Activated CD8-positive, alpha-beta T cell treated with anti-CD3 and anti-CD28 coated beads for 36 hours (primary cell): Measurements from ENCODE around the gene PTPRN2. TPM values are rescaled to one million over a fixed set of nuclear protein-coding genes. Genes with fewer than 3 reads are reported as not detected.

Experiments used
- ATAC-seq: fragments of 200-7000 bp; cut with Tn5 transposase; one replicate; pipeline ENCODE4 v1.10.0; 2021; ENCODE audit warnings: mild to moderate bottlenecking, moderate library complexity
- CTCF ChIA-PET: fragments of 350-600 bp; sonication (Branson Sonifier 250); formaldehyde crosslinking; loops from one replicate; lab custom pipeline; 2021; ENCODE audit warnings: antibody characterized with exemption; lab: Charles Lee
- POLR2A ChIA-PET: fragments of 350-600 bp; sonication (Branson Sonifier 250); formaldehyde crosslinking; loops from one replicate; lab custom pipeline; 2021; ENCODE audit warnings: antibody characterized with exemption; lab: Charles Lee
- DNase-seq: peaks from one replicate; pipeline ENCODE4 v3.0.0-alpha.2; 2020
- H3K27ac Mint-ChIP-seq: one replicate; pipeline ENCODE4 v1.8.0; 2021; ENCODE audit warnings: mild to moderate bottlenecking, mixed read lengths
- H3K27me3 Mint-ChIP-seq: one replicate; pipeline ENCODE4 v1.8.0; 2021; ENCODE audit warnings: mixed read lengths
- H3K36me3 Mint-ChIP-seq: one replicate; pipeline ENCODE4 v1.8.0; 2021; ENCODE audit warnings: low read depth, mixed read lengths
- H3K4me1 Mint-ChIP-seq: one replicate; pipeline ENCODE4 v1.8.0; 2021; ENCODE audit warnings: low read depth, mixed read lengths
- H3K4me3 Mint-ChIP-seq: one replicate; pipeline ENCODE4 v1.8.0; 2021; ENCODE audit warnings: mild to moderate bottlenecking, moderate library complexity, mixed read lengths
- H3K9me3 Mint-ChIP-seq: one replicate; pipeline ENCODE4 v1.8.0; 2021; ENCODE audit warnings: mixed read lengths
- intact Hi-C: fragments of 100-400 bp; cut with micrococcal nuclease; formaldehyde crosslinking; loops from one replicate; pipeline ENCODE4 v1.10.0; 2022
- total RNA-seq, 2 experiments: library from RNA; stranded (reverse); gene quantifications; one replicate each; pipeline ENCODE4 v1.2.3, GENCODE V29; 2021
- TF ChIP-seq, protein P1 (sequence below): fragments of 200-600 bp; IDR thresholded peaks from one replicate; pipeline ENCODE4 v1.8.0; 2022; ENCODE audit warnings: antibody characterized with exemption, mild to moderate bottlenecking

Gene PTPRN2
- total RNA-seq, 2 experiments from 2014 or later = 0.49 to 0.65 TPM

DNA sequence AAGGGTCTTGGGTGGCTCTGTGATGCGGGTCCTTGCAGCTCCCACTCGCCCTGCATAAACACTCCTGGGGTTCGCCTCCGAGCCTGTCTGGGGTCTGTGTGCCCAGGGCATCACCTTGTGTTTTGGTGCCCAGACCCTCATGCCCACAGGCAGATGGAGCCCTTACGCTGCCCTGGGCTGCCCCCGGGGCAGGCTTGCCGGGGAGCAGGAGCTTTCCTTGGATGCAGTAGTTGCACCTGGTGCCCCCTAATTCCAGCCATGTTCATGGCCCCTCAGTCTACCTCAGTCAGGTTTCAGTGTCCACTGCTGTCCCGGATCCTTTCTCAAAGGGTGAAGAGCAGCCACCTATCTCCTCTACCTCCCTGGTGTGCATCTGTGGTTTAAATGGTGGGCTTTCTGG lies 396.0 kb downstream of the PTPRN2 start:
- CTCF ChIA-PET = no interaction called here
- H3K4me3 Mint-ChIP-seq = no peak overlapping the region

DNA sequence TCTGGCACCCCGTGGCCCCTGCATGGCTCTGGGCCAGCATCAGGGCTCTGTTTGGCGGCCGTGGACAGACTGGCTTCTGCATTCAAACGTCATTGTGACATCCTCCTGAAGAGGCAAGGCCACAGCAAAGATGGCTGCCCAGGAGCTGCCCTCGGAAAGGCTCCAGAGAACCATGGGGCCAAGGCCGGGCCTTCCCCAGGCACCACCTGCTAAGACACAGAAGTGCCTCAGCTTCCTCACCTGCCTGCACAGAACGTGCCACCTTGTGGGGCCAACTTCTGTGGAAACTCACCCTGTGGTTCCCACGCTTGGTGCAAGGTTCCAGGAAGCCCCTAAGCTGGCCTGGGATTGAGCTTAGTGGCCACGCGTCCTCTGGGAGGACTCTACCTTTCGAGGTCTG lies 396.9 kb downstream of the PTPRN2 start:
- DNase-seq (no peak), ATAC-seq (no peak)
- POLR2A ChIA-PET = no interaction called here

More for the DNA sequence above, 396.0 kb downstream of the PTPRN2 start:
- ATAC-seq = no peak
- intact Hi-C loops = no loop called here
- DNase-seq = no peak
- TF ChIP-seq, protein P1, sequence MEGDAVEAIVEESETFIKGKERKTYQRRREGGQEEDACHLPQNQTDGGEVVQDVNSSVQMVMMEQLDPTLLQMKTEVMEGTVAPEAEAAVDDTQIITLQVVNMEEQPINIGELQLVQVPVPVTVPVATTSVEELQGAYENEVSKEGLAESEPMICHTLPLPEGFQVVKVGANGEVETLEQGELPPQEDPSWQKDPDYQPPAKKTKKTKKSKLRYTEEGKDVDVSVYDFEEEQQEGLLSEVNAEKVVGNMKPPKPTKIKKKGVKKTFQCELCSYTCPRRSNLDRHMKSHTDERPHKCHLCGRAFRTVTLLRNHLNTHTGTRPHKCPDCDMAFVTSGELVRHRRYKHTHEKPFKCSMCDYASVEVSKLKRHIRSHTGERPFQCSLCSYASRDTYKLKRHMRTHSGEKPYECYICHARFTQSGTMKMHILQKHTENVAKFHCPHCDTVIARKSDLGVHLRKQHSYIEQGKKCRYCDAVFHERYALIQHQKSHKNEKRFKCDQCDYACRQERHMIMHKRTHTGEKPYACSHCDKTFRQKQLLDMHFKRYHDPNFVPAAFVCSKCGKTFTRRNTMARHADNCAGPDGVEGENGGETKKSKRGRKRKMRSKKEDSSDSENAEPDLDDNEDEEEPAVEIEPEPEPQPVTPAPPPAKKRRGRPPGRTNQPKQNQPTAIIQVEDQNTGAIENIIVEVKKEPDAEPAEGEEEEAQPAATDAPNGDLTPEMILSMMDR = no peak
- H3K9me3 Mint-ChIP-seq = peaks cover 20% of the 10 kb centered on the region
- POLR2A ChIA-PET = no interaction called here
- no peak overlapping the region for H3K27ac Mint-ChIP-seq
- no peaks in the 10 kb centered on the region for H3K4me1 Mint-ChIP-seq
- H3K27me3 Mint-ChIP-seq = no peaks in the 10 kb centered on the region
- no peaks in the 10 kb centered on the region for H3K36me3 Mint-ChIP-seq

DNA sequence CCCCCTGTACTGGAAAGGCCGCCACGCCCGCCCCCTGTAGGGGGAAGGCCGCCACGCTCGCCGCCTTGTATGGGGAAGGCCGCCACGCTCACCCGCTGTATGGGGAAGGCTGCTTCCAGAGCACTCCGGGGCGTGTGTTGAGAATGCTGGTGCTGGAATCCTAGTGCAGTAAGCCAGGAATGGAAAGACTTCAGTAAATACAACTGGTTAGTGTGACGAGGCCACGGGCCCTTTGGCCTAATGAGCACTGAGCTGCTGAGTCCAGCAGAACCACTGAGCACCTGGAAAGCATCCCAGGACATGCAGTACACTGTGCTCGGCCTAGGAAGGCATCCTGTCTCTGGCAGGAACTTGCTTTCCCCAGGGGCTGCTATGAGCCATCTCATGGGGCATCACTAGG lies 398.9 kb downstream of the PTPRN2 start:
- no peak overlapping the region for H3K4me3 Mint-ChIP-seq
- H3K4me1 Mint-ChIP-seq = no peaks in the 10 kb centered on the region
- no peak for ATAC-seq
- intact Hi-C loops = no loop called here
- ChIA-PET POLR2A (no interaction called here), CTCF (no interaction called here)
- no peaks in the 10 kb centered on the region for H3K36me3 Mint-ChIP-seq
- TF ChIP-seq, protein P1 = no peak
- peaks cover 2% of the 10 kb centered on the region for H3K9me3 Mint-ChIP-seq
- no peak for DNase-seq
- H3K27me3 Mint-ChIP-seq = no peaks in the 10 kb centered on the region
- H3K27ac Mint-ChIP-seq = no peak overlapping the region

More for the DNA sequence above, 396.9 kb downstream of the PTPRN2 start:
- Mint-ChIP-seq H3K4me1 (no peaks in the 10 kb centered on the region), H3K4me3 (no peak overlapping the region), H3K36me3 (no peaks in the 10 kb centered on the region), H3K27ac (no peak overlapping the region), H3K9me3 (peaks cover 15% of the 10 kb centered on the region), H3K27me3 (no peaks in the 10 kb centered on the region)
- CTCF ChIA-PET = no interaction called here
- intact Hi-C loops = no loop called here
- TF ChIP-seq, protein P1 = no peak

DNA sequence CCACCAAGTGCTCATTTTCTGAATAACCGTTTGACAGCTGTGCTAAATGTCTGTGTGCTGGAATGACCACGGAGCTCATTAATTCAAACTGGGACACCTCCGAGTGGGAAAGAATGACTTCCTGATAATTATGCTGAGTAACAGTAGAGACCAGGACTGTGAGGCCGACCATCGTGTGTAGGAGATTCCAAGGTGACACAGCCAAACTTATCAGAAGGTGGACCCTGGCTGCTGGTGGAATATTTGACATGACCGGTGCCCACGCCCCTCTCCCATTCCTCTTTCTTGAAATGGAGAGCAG lies 400.0 kb downstream of the PTPRN2 start:
- Mint-ChIP-seq H3K4me3 (no peak overlapping the region), H3K36me3 (no peaks in the 10 kb centered on the region), H3K27ac (no peak overlapping the region), H3K27me3 (no peaks in the 10 kb centered on the region), H3K4me1 (no peaks in the 10 kb centered on the region), H3K9me3 (peaks cover 7% of the 10 kb centered on the region)
- ATAC-seq (no peak), DNase-seq (no peak)
- ChIA-PET POLR2A (no interaction called here), CTCF (no interaction called here)
- intact Hi-C loops = no loop called here
- TF ChIP-seq, protein P1 = no peak

DNA sequence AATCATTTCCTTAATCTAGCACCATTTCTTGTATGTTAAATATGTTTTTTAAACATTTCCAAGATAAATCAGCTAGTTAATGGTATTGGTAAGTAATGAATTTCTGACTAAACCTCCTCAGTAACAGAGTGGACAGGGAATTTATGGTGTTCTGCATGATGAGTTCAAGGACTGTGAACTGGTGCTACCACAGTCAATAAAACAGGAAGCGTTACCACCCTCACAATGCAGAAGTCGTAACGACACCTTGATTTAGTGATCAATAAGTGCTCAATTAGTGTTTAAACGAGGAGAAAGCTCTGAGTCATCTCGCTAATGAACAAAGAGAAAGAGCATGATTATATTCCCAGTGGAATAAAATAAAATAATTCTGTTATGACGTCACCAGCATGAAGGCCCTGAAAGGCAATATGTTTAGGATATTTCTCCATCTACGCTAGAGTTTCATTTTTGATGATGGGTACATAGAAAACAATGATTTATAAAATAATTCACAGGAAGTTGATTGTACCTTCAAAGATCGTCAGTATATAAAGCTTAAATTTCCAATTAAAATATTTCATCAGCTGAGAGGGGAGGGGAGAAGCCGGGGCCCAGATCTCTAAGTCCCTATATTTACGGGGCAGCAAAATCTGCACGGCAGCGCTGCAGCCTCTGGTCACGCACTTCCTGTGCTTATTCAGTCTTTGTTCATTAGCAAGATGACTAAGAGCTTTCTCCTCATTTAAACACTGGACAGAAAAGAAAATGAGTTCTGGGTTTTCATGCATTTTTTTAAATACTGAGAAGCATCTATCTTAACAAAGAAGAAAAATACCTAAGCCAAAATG lies 400.5 kb downstream of the PTPRN2 start:
- ChIA-PET POLR2A (no interaction called here), CTCF (no interaction called here)
- no peaks in the 10 kb centered on the region for H3K36me3 Mint-ChIP-seq
- no peak overlapping the region for H3K27ac Mint-ChIP-seq
- intact Hi-C loops = no loop called here
- H3K27me3 Mint-ChIP-seq = peaks cover 3% of the 10 kb centered on the region
- DNase-seq (no peak), ATAC-seq (no peak)
- peaks cover 10% of the 10 kb centered on the region for H3K9me3 Mint-ChIP-seq
- no peaks in the 10 kb centered on the region for H3K4me1 Mint-ChIP-seq
- TF ChIP-seq, protein P1 = no peak
- H3K4me3 Mint-ChIP-seq = no peak overlapping the region
